ENCODE data around the gene KLHDC3. TPM values are rescaled to one million over a fixed set of nuclear protein-coding genes. Genes with fewer than 3 reads are reported as not detected.

Gene KLHDC3
- total and polyA plus RNA-seq, 9 of the 15 experiments (the other 6 are each of a cell fraction or from before 2014, with no cell fraction given): 4.5 to 171 (median 107) TPM

DNA sequence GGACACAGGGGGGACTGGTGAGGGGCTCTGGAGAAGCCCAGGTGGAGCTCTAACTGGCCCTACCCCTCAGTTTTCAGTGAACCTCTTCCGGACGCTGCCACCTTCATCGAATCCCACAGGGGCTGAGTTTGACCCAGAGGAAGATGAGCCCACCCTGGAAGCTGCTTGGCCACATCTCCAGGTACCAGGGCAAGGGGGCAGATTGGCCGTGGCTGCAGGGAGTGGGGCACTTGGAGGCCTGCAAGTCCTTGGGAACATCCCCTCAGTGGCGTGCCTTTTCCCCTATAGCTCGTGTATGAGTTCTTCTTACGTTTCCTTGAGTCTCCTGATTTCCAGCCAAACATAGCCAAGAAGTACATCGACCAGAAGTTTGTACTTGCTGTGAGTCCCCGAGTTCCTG lies 6.9 kb upstream of the KLHDC3 start:
- no peak for ATAC-seq
- H2AFZ ChIP-seq (ENCODE audit: low read depth, low read length): no peak overlapping the region
- ChIA-PET POLR2A (interaction anchor here (0.5 to 2.3 kb wide), 5 partner anchors 23 to 348 kb away, joined by 3 to 5 read pairs (median 5); partner anchors contain the start of genes CUL7 and PPP2R5D), CTCF (ENCODE audit: low intra/inter-chr PET ratio) (no interaction called here)
- WGBS (ENCODE audit: insufficient coverage, low coverage, missing lambda C conversion rate): 82% methylated on average over 9 of the region's 9 CpGs
- no peak for FAIRE-seq
- no peak overlapping the region for H3K4me3 ChIP-seq
- H3K4me2 ChIP-seq (ENCODE audit: insufficient read depth, low read length): no peak overlapping the region
- H3K9ac ChIP-seq (ENCODE audit: insufficient read depth in 1 of 2, low read depth in 2 of 2, low read length in 2 of 2): peak overlapping the region in 1 of 2 experiments; percentile 54; a peak in 2 of 4 replicates
- H3K36me3 ChIP-seq (ENCODE audit: control insufficient read depth, insufficient read depth, low read length): peaks cover 63% of the 10 kb centered on the region
- no TSS peak for BruUV-seq (replicated peaks)
- DNase-seq (ENCODE audit: extremely low read depth in 1 of 4, low spot score in 3 of 4): no peak
- TF ChIP-seq MYC (IDR thresholded peaks at IDR 0.05; ENCODE audit: low read depth, low read length): no peak
- no peak for TF ChIP-seq MYC (CRISPR knock-in tag; IDR thresholded peaks at IDR 0.05; ENCODE audit: borderline replicate concordance, low read depth)
- TF ChIP-seq SMARCE1 (IDR thresholded peaks at IDR 0.05): no peak
- no peak for TF ChIP-seq ZNF184 (CRISPR knock-in tag; IDR thresholded peaks at IDR 0.05)
- TF ChIP-seq, protein P1, sequence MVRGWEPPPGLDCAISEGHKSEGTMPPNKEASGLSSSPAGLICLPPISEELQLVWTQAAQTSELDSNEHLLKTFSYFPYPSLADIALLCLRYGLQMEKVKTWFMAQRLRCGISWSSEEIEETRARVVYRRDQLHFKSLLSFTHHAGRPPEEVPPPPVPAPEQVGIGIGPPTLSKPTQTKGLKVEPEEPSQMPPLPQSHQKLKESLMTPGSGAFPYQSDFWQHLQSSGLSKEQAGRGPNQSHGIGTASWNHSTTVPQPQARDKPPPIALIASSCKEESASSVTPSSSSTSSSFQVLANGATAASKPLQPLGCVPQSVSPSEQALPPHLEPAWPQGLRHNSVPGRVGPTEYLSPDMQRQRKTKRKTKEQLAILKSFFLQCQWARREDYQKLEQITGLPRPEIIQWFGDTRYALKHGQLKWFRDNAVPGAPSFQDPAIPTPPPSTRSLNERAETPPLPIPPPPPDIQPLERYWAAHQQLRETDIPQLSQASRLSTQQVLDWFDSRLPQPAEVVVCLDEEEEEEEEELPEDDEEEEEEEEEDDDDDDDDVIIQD (CRISPR knock-in tag; IDR thresholded peaks at IDR 0.05): no peak
- no peak for TF ChIP-seq FOXJ2 (tag; IDR thresholded peaks at IDR 0.05)
- TF ChIP-seq ZNF77 (CRISPR knock-in tag; IDR thresholded peaks at IDR 0.05): no peak
- TF ChIP-seq, protein P2, sequence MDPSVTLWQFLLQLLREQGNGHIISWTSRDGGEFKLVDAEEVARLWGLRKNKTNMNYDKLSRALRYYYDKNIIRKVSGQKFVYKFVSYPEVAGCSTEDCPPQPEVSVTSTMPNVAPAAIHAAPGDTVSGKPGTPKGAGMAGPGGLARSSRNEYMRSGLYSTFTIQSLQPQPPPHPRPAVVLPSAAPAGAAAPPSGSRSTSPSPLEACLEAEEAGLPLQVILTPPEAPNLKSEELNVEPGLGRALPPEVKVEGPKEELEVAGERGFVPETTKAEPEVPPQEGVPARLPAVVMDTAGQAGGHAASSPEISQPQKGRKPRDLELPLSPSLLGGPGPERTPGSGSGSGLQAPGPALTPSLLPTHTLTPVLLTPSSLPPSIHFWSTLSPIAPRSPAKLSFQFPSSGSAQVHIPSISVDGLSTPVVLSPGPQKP (CRISPR knock-in tag; IDR thresholded peaks at IDR 0.05): no peak
- TF ChIP-seq BRD4 (IDR thresholded peaks at IDR 0.05): no peak
- TF ChIP-seq MCM7 (IDR thresholded peaks at IDR 0.05): no peak
- H3K9me3 ChIP-seq (replicated peaks; ENCODE audit: control insufficient read depth, insufficient read depth, low read depth, low read length): no peaks in the 10 kb centered on the region
- H3K27me3 ChIP-seq (ENCODE audit: control insufficient read depth in 2 of 2, insufficient read depth in 2 of 2, low read length in 2 of 2): no peaks in the 10 kb centered on the region
- peaks cover under 1 to 4% of the 10 kb centered on the region in 2 experiments; a peak in 2 of 5 replicates for H3K4me1 ChIP-seq (replicated peaks in 1 of 2; ENCODE audit: control insufficient read depth in 2 of 2, insufficient read depth in 2 of 2, low read length in 2 of 2)
- in situ Hi-C loops (cut with MboI) (no loop called here), intact Hi-C loops (cut with micrococcal nuclease) (no loop called here)
- H3K79me2 ChIP-seq (ENCODE audit: control insufficient read depth, insufficient read depth, low read length): peaks cover 2% of the 10 kb centered on the region; the same call in 2 of the 3 replicates
- H4K20me1 ChIP-seq (replicated peaks; ENCODE audit: control insufficient read depth, insufficient read depth, low read length): no peaks in the 10 kb centered on the region
- no peak overlapping the region for H3K27ac ChIP-seq (ENCODE audit: extremely low read depth, low read depth, low read length)
- H3K9me1 ChIP-seq (ENCODE audit: control insufficient read depth, insufficient read depth, low read length): no peaks in the 10 kb centered on the region
